ENCODE data around the gene CORO2A.

The CORO2A gene

GRCh38 chr9:98219794-98220370 is 27.4 kb upstream of the CORO2A start:
- no peak for DNase-seq

DNA sequence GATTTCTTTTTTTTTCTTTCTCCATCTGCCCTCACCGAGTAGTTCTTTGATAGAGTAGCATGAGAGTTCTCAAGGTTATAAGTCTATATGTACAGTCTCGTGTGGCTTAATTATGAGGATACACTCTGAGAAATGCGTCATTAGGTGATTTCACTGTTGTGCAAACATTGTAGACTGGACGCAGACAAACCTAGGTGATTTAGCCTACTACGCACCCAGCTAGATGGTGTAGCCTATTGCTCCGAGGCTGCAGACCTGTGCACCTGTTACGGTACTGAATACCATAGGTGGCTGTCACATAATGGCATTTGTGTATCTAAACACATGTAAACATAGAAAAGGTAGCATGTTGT is 26.9 kb upstream of the CORO2A start:
- no peak for DNase-seq

DNA sequence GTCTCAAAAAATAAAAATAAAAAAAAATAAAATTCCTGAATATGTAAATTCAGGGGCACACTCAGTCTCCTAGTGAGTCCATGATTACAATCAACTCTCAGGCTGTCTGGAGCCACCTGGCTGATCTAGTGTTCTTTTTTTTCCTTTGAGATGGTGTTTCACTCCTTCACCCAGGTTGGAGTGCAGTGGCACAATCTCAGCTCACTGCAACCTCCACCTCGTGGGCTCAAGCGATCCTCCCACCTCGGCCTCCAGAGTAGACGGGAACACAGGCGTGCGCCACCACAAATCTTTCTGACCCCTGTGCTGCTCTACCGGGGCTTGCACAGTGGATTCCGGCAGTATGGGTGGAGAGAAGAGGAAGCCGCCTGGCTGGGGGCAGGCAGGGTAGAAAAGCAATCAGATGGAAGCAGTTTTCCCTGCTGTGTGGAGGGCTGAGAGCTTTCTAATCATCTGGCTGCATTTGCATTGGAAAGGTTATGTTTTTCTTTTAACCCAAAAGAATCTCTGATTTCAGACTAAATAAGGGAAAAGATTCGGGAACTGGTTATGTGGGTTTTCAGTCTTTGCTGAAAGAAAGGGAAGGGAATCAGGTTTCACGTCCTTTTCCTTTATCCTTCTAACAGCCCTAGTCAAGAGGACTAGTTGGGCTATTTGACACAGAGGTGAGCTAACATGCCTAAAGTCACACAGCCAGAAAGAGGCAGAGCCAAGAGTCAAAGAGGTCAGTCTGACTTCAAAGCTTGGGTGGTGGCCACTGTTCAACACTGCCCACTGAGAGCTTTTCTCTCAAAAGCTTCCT is 26.3 kb upstream of the CORO2A start:
- DNase-seq: no peak

DNA sequence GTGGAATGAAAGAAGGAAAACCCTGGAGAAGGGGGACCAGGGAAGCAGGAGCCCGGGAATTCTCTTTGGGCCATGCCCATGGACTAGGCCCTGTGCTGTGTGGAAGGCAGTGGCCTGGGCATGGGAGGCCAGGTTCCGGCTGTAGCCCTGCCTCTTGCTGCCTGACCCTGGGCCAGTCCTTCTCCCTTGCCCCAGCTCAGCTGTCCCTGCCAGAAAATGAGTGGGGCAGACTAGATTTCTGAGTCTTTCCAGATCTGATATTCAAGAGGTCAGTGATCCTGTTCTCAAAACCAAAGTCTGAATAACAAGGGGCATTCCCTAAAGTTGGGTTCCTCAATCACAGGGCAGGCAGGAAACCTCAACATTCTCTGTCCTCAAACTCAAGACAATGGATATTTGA is 24.8 kb upstream of the CORO2A start:
- DNase-seq: no peak

DNA sequence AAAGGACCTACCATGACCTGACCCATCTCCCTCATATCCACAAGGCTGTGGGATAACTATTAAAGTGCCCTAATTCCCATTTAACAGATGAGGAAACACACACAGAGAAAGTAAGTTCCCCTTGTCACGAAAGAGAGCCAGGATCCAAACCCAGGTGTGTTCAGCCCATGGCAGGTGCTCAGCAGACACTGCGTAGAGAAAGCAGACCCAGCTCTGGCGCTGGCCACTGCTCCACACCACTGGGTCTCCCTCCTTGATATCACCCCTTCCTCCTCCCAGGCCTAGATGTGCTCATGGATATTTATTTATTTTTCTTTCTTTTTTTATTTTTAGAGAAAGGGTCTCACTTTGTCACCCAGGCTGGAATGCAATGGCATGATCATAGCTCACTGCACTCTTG is 24.0 kb upstream of the CORO2A start:
- no peak for DNase-seq

- peak; percentile 15 for DNase-seq
These were observed 23.4 kb upstream of the CORO2A start for GRCh38 chr9:98215821-98216220.

GRCh38 chr9:98215271-98215670 is 22.8 kb upstream of the CORO2A start:
- DNase-seq: no peak

- no peak for DNase-seq
These were observed 22.4 kb upstream of the CORO2A start for GRCh38 chr9:98214811-98215210.

DNA sequence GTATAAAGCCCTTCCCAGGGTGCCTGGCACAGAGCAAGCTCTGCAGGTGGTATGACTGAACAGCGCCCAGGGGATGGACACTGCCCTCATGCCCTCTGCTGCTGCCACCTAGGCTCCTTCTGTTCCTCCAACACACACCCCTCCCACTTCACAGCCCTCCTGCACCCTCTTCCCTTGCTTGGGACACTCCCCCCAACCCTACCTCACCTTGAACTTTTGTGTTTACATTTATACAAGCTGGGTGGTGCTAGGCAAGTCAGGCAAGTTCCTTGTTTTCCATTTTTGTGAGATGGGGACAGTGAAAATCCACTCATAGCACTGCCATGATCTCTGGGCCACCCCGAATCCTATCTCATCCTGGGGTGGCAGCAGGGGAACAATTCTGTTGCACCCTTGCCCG is 18.8 kb upstream of the CORO2A start:
- no peak for DNase-seq

GRCh38 chr9:98210435-98210834 is 18.0 kb upstream of the CORO2A start:
- no peak for DNase-seq

DNA sequence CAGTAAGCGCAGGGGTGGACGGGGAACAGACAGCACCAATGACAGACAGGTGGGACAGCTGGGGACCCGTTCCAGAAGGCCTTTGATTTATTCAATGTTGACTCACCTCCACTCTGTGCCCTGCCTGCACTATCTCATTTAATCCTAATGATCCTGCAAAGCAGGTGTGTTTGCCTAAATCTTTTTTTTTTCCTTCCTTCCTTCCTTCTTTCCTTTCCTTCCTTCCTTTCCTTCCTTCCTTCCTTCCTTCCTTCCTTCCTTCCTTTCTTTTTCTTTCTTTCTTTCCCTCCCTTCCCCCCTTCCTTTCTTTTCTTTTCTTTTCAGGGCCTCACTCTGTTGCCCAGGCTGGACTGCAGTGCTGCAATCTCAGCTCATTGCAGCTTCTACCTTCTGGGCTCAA is 17.1 kb upstream of the CORO2A start:
- DNase-seq: no peak

DNA sequence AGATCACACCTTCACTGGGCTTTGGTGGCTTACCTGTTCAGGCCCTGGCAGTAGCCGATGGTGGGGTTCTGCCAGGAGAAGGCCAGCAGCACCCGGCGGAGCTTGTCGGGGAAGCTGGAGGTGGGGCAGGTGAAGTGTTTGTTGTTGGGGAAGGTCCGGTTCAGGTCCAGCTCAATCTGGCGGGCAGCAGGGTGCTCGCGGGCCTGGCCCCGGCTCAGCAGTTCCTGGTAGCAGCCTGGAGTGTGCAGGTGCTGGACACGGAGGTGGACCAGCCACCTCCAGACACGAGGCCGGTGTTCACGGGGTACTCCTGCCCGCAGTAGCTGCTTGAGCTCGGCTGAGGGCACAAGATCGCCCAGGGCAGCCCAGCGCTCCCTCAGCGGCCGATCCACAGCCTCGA is 16.2 kb upstream of the CORO2A start:
- DNase-seq: no peak

GRCh38 chr9:98207606-98208005 is 15.2 kb upstream of the CORO2A start:
- DNase-seq: no peak

GRCh38 chr9:98206754-98207153 is 14.3 kb upstream of the CORO2A start:
- DNase-seq: no peak

GRCh38 chr9:98204692-98205091 is 12.3 kb upstream of the CORO2A start:
- DNase-seq: no peak

GRCh38 chr9:98203153-98203552 is 10.7 kb upstream of the CORO2A start:
- DNase-seq: no peak

DNA sequence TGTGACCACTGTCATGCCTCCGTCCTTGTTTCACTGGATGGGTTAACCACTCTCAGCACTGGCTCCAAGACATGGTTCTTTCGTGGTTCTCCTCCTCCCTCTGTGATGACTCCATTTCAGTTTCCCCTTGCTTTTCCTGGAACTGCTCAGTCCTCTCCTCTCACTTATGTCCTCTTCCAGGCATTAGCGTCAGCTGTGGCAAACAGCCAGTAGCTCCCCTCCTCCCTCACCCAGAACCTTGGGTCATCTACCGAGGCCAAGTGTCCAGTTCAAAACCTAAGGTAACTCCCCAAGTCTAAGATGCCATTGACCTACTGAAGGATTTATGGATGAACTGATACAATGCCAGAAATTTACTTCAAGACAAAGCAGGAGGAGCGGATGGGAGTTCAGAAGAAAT is 9.8 kb upstream of the CORO2A start:
- no peak for DNase-seq

DNA sequence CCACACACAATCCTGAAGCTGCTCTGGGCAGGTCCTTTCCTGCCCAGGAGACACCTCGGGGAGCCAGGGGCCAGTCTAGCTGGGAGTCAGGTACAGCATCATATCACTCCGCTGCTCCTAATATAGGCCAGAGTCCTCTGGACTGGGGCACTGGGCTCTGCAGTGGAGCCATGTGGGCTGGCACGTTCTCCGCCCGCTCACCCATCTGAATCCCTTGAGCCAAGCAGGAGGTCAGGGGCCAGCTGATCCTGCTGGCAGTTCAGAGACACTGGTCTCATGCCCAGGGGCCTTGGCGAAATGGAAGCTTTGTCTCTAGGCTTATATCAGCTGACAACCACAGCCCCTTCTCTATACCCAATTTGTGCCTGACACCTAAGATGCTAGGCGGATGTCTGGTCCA is 9.3 kb upstream of the CORO2A start:
- DNase-seq: no peak

- DNase-seq: no peak
These were observed 8.7 kb upstream of the CORO2A start for GRCh38 chr9:98201102-98201501.

GRCh38 chr9:98199388-98200033 is 7.1 kb upstream of the CORO2A start:
- no peak for DNase-seq

DNA sequence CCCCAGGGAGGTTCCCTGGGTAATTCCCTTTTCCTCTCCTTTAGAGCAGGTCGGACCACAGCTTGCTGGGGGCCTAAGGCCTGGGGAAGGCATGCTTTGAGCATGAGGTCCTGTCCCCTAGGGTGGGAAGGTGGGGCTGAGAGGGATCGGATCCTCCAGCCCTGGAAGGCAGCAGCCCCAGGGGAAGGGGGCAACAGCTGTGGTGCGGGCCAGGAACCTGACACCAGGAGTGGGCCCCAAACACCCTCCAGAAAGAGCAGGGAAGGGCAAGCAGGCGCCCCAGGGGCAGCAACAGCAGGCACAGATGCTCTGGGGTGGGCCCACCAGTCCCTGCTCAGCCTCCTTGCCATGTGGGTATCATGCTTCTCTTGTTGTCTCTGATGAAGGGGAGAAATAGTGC is 3.2 kb upstream of the CORO2A start:
- DNase-seq: no peak

DNA sequence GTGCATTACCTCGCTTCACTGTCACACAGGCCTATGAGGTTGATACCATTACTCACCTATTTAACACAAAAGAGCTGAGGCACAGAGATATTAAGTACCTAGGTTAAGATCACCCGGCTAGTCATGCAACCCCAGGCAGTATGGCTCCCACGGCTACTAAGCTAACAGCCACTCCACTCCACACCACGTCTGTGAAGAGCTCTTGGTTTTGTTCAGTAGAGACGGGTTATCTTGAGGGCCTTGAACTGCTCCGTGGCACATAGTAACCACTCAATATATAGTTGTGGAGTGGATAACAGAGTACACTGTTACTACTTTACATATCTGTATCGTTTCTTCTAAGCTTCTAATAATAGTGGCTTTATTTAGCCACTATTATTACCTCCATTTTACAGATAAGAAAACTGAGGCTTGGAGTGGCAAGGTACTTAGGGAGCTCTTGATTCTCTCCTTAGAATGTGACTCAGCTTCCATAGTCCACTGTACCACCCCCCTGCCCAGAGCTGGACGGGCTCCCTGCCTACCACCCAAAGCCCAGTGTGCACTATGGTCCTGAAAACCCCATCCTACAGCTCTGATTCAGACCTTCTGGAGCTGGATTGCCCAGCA is 1.0 kb upstream of the CORO2A start:
- DNase-seq: no peak

DNA sequence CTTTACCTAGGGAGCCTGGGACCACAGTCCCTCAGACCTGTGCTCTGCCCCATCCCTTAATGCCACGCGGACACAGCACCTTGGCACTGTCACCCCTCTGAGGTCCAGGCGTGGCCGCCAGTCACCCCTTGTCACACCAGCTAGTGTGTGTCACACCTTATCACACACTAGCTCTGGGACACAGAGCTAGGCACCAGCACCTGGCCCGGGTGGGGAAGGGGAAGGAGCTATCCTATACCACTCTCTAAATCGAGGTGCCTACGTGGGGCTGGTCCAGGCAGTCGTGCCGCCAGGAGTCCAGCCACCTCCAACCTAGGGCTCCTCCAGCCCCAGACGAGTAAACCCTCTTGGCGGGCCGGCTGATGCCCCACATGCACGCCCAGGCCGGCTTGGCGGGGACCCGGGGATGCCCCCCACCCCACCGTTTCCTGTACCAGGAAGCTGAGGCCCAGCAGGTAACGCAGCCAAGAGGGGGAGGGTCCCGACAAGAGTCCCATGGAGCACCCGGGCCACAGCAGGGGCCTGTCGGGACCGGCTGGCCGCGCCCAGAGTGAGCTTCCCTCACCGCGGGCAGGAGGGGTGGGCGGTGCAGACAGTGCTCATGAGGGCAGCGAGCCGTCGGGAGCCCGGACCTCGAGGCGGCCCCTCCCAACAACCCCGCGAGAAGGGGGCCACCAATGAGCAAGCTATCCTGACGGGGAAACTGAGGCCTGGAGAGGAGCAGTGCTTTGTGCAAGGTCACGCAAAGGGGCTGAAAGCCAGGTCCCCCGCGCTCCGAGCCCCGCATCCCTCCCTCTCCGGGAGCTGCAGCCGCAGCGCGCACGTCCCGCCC is 550 bp downstream of the CORO2A start:
- no peak for DNase-seq

Measured in RPMI8226 (cell line).